NOMO-1 (cell line): Measurements from ENCODE around the gene STX7.

Source experiments
- DNase-seq, 2 experiments: peaks; one replicate each; lab custom pipeline; 2025; ENCODE audit not compliant: unreplicated experiment in 2 of 2; lab: John Stamatoyannopoulos, UW

STX7 gene

DNA sequence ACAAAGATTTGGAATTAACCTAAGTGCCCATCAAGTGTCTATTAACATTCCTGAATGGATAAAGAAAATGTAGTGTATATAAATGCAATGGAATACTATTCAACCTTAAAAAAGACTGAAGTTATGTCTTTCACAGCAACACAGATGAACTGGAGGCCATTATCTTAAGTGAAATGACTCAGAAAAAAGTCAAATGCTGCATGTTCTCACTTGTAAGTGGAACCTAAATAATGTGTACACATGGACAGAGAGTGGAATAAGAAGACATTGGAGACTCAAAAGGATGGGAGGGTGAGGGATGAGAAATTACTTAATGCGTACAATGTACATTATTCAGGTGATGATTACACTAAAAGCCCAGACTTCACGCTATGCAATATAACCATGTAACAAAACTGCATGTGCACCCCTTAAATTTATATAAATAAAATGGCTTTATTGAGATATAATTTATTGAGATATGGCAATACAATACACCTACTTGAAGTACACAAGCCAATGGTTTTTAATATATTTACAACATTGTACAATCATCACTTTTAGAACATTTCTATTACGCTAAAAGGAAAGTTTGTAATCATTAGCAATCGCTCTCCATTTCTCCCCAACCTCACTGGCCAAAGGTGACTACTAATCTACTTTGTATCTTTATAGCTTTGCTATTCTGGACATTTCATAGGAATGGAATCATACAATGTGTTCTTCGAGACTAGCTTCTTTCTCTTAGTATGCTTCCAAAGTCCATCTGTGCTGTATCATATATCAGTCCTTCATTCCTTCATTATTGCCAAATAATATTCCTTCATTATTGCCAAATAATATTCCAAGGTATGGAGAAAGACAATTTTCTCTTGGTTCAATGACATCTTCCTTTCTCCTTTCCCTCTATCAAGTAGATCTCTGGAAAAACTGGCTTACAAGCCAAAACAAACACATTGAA, 5.8 kb downstream of the STX7 start:
- no peak for DNase-seq

GRCh38 chr6:132506461-132506860, 6.5 kb downstream of the STX7 start:
- DNase-seq: no peak

- no peak for DNase-seq
Measured at GRCh38 chr6:132505158-132505557, 7.8 kb downstream of the STX7 start.

- no peak for DNase-seq
Measured at GRCh38 chr6:132504757-132505156, 8.2 kb downstream of the STX7 start.

GRCh38 chr6:132499757-132500156, 13.2 kb downstream of the STX7 start:
- peak; percentile 28 to 43 for DNase-seq

GRCh38 chr6:132498638-132499037, 14.3 kb downstream of the STX7 start:
- DNase-seq: peak in 1 of 2 experiments; percentile 38

GRCh38 chr6:132496519-132497180, 16.3 kb downstream of the STX7 start:
- no peak for DNase-seq

DNA sequence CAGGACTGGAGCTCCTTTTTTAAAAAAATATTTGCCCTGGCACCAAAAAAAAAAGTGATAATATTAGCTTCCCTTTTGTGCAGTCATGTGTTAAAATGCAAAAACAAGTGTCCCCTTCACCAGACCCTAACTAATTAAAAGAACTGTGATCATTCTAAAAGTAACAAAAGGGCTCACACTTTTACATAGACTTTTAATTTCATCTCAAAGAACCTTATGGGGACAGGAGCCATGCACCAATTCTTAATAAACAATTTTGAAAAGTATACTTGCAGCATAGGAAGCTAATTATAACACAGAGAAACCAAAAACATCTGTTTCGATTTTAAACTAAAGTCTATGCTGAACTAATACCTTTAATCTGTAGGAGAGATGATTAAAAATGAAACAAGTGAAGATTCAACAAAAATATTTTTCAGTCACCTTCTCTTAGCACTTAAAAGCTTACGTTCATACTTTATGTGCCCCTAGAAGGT, 17.3 kb downstream of the STX7 start:
- no peak for DNase-seq

GRCh38 chr6:132494954-132495353, 18.0 kb downstream of the STX7 start:
- no peak for DNase-seq

DNA sequence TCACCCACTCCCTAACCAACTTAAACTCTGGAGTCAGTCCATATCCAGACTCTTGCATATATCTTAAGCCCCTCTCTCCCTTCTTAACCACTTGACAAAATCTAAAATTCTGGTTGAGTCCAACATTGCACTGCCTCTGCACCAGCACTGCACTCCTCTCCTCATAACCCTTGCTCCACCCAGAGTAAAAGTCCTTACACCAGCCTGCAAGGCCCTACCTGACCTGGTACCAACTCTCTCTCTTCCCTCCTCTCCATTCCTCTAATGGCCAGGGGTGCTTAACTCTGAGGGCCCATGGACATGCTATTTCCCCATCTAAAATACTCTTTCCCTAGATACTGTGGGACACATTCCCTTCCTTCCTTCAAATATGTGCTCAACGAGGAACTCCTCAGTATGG, 21.0 kb downstream of the STX7 start:
- no peak for DNase-seq

GRCh38 chr6:132491303-132491702, 21.6 kb downstream of the STX7 start:
- DNase-seq: no peak

- DNase-seq: no peak
Measured at GRCh38 chr6:132490478-132491204, 22.3 kb downstream of the STX7 start.

GRCh38 chr6:132490024-132490423, 22.9 kb downstream of the STX7 start:
- no peak for DNase-seq

DNA sequence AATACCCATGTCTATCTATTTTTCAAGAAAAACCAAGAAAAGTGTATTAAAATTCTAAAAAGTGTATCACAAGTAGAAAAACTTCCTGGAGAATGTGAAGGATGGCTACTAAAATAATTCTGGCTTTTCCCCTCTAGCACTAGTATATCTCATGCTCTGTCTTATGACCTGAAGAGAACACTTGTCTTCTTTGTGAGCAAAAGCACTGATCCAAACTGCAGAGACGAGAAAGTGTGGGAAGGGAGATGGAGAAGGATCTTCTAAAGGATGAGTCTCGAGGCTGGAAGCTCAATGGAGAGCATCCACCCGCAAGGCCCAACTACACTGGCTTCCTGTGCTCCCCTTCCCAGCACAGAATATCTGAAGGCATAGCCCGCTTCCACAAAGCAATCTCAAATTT, 23.5 kb downstream of the STX7 start:
- no peak for DNase-seq

- DNase-seq: no peak
Measured at GRCh38 chr6:132487762-132488161, 25.2 kb downstream of the STX7 start.

GRCh38 chr6:132484680-132485018, 28.3 kb downstream of the STX7 start:
- no peak for DNase-seq

DNA sequence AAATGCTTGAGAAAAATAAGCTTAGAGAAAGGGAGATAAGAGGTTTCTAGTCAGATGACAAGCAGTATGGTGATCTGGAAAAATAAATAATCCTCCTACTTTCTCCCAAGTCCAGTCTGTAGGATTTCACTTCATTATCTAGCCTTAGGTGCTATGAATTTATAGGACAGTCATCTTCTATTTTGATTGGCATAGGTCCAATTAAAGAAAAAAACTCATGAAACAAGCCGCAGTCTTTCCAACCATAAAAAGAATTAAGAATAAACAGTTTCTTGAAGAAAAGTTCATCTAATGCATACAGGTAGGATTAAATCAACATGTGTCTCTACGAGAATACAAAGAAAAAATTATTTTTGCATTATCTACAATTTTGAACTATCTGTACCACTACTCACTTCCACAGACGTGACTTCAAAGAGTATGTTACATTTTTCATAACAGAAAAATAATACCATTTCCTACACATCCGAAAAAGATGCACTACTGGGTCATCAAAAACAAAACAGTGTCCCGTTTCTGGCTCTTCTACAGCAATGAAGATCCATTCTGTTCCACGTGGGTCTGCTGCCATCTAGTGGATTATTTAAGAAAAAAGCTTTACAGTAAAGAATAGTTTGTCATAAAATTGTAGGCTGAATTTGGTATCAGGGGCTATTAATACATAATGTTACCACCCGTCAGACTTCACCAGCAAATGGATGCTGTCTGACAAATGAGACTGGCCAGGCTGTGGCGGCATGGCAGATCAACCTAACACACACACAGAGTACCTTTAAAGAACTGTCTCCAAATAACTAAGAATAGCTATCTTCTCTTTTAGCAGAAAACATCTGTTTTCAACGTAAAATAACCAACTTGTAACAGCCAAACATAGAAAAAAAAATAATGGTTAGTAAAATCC, 28.9 kb downstream of the STX7 start:
- peak in 1 of 2 experiments; percentile 48 for DNase-seq

- DNase-seq: no peak
Measured at GRCh38 chr6:132482581-132482980, 30.3 kb downstream of the STX7 start.

DNA sequence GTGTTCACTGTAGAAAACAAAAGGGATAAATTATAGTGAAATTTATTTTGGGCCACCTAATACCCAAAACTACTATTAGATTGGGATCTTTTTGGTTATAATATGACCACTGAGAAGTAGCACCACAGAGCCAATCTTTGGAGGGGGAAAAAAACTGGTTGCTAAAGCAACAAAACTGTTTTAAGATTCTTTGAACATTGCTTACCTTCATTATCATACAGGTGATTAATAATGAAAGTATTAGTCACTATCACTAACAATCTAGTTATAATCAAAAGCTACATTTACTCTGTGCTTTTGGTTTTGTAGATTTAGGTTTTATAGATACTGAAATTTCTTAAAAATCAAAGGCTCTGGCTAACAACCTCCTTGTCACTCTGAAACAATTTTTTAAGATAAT, 31.7 kb downstream of the STX7 start:
- no peak for DNase-seq

- no peak for DNase-seq
Measured at GRCh38 chr6:132479131-132479530, 33.8 kb downstream of the STX7 start.
